Karpas-422 (cell line): ENCODE measurements around the gene NHERF2. TPM values are rescaled to one million over a fixed set of nuclear protein-coding genes. Genes with fewer than 3 reads are reported as not detected.

Source experiments
- DNase-seq: peaks from one replicate; pipeline ENCODE4 v3.0.0-alpha.2; 2015
- H2AFZ ChIP-seq: fragments of 200-600 bp; sonication (generic); 2 replicates; pipeline ENCODE4 v1.6.1; 2014; ENCODE audit warnings: antibody characterized with exemption, low read length, mixed read lengths
- H3K27ac ChIP-seq: fragments of 200-600 bp; sonication (generic); 2 replicates; pipeline ENCODE4 v1.5.1; 2014; ENCODE audit warnings: mild to moderate bottlenecking, low read length, moderate library complexity
- H3K27me3 ChIP-seq: fragments of 200-600 bp; sonication (generic); 2 replicates; pipeline ENCODE4 v1.6.1; 2014; ENCODE audit warnings: low read length, mixed read lengths
- H3K36me3 ChIP-seq: fragments of 200-600 bp; sonication (generic); 2 replicates; pipeline ENCODE4 v1.6.1; 2014; ENCODE audit warnings: low read length, mixed read lengths; ENCODE audit not compliant: insufficient read depth
- H3K4me1 ChIP-seq: fragments of 200-600 bp; sonication (generic); 2 replicates; pipeline ENCODE4 v1.6.1; 2014; ENCODE audit warnings: mild to moderate bottlenecking, low read length, mixed read lengths
- H3K4me2 ChIP-seq: fragments of 200-600 bp; sonication (generic); 2 replicates; pipeline ENCODE4 v1.6.1; 2014; ENCODE audit warnings: low read length, low read depth, mild to moderate bottlenecking; ENCODE audit not compliant: poor library complexity, severe bottlenecking
- H3K4me3 ChIP-seq: fragments of 200-600 bp; sonication (generic); 2 replicates; pipeline ENCODE4 v1.5.1; 2014; ENCODE audit warnings: mild to moderate bottlenecking, antibody characterized with exemption, low read length, mixed read lengths
- H3K79me2 ChIP-seq: fragments of 200-600 bp; sonication (generic); 2 replicates; pipeline ENCODE4 v1.6.1; 2014; ENCODE audit warnings: mild to moderate bottlenecking, low read length, mixed read lengths
- H3K9ac ChIP-seq: fragments of 200-600 bp; sonication (generic); 2 replicates; pipeline ENCODE4 v1.6.0; 2014; ENCODE audit warnings: low read length
- H3K9me2 ChIP-seq: fragments of 200-600 bp; sonication (generic), shearing (Covaris generic); replicated peaks from 2 replicates; pipeline ENCODE4 v1.6.0; 2014; ENCODE audit warnings: mild to moderate bottlenecking, low read length, moderate library complexity; ENCODE audit not compliant: insufficient read depth
- H3K9me3 ChIP-seq: fragments of 300-700, 200-600 bp; sonication (generic); 2 replicates; pipeline ENCODE4 v1.6.1; 2014; ENCODE audit warnings: low read length, mixed read lengths
- H4K20me1 ChIP-seq: fragments of 200-600 bp; sonication (generic); 2 replicates; pipeline ENCODE4 v1.6.1; 2014; ENCODE audit warnings: mild to moderate bottlenecking, antibody characterized with exemption, low read length, low read depth; ENCODE audit not compliant: insufficient read depth
- total RNA-seq: library from RNA; depleted of rRNA; stranded (reverse); fragments of >200 nt; shearing (Covaris generic); gene quantifications from 2 replicates; pipeline ENCODE4 v1.2.3, GENCODE V29; 2014; ENCODE audit warnings: low replicate concordance

Gene NHERF2
- total RNA-seq, 1 experiment from 2014 or later = not detected

GRCh38 chr16:2071454-2072202 is 44.9 kb downstream of the NHERF2 start:
- Histone ChIP-seq H3K9me2 (no peaks in the 10 kb centered on the region), H3K36me3 (no peaks in the 10 kb centered on the region), H3K4me2 (no peak overlapping the region), H2AFZ (no peak overlapping the region), H3K9ac (no peak overlapping the region), H3K27ac (no peak overlapping the region), H4K20me1 (no peaks in the 10 kb centered on the region), H3K9me3 (no peaks in the 10 kb centered on the region), H3K27me3 (no peaks in the 10 kb centered on the region), H3K4me1 (no peaks in the 10 kb centered on the region), H3K79me2 (no peaks in the 10 kb centered on the region), H3K4me3 (no peak overlapping the region)
- DNase-seq = no peak

GRCh38 chr16:2072926-2073325 is 46.2 kb downstream of the NHERF2 start:
- no peak for DNase-seq

GRCh38 chr16:2074071-2074470 is 47.4 kb downstream of the NHERF2 start:
- no peaks in the 10 kb centered on the region for H3K79me2 ChIP-seq
- no peaks in the 10 kb centered on the region for H3K4me1 ChIP-seq
- no peak for DNase-seq
- H2AFZ ChIP-seq = no peak overlapping the region
- no peaks in the 10 kb centered on the region for H3K9me3 ChIP-seq
- H3K9me2 ChIP-seq = no peaks in the 10 kb centered on the region
- no peak overlapping the region for H3K4me2 ChIP-seq
- H3K27ac ChIP-seq = no peak overlapping the region
- H3K4me3 ChIP-seq = no peak overlapping the region
- no peak overlapping the region for H3K9ac ChIP-seq
- no peaks in the 10 kb centered on the region for H3K27me3 ChIP-seq
- no peaks in the 10 kb centered on the region for H4K20me1 ChIP-seq
- H3K36me3 ChIP-seq = no peaks in the 10 kb centered on the region

More at GRCh38 chr16:2072926-2073325, 46.2 kb downstream of the NHERF2 start:
- H2AFZ ChIP-seq = no peak overlapping the region
- H3K4me1 ChIP-seq = no peaks in the 10 kb centered on the region
- H3K9ac ChIP-seq = no peak overlapping the region
- H3K27ac ChIP-seq = no peak overlapping the region
- no peaks in the 10 kb centered on the region for H3K9me3 ChIP-seq
- H3K79me2 ChIP-seq = no peaks in the 10 kb centered on the region
- H3K4me3 ChIP-seq = no peak overlapping the region
- no peaks in the 10 kb centered on the region for H3K27me3 ChIP-seq
- H4K20me1 ChIP-seq = no peaks in the 10 kb centered on the region
- no peaks in the 10 kb centered on the region for H3K9me2 ChIP-seq
- H3K4me2 ChIP-seq = no peak overlapping the region
- H3K36me3 ChIP-seq = no peaks in the 10 kb centered on the region

- Histone ChIP-seq H4K20me1 (no peaks in the 10 kb centered on the region), H3K9ac (no peak overlapping the region), H3K4me2 (no peak overlapping the region), H3K79me2 (no peaks in the 10 kb centered on the region), H3K36me3 (no peaks in the 10 kb centered on the region), H3K27me3 (no peaks in the 10 kb centered on the region), H3K9me2 (no peaks in the 10 kb centered on the region), H3K4me1 (no peaks in the 10 kb centered on the region), H2AFZ (no peak overlapping the region), H3K27ac (no peak overlapping the region), H3K9me3 (no peaks in the 10 kb centered on the region), H3K4me3 (no peak overlapping the region)
- no peak for DNase-seq
Observed at GRCh38 chr16:2075631-2076030, 48.9 kb downstream of the NHERF2 start.

GRCh38 chr16:2076072-2076865 is 49.6 kb downstream of the NHERF2 start:
- H3K4me3 ChIP-seq = no peak overlapping the region
- no peaks in the 10 kb centered on the region for H3K9me3 ChIP-seq
- H4K20me1 ChIP-seq = no peaks in the 10 kb centered on the region
- no peaks in the 10 kb centered on the region for H3K36me3 ChIP-seq
- no peaks in the 10 kb centered on the region for H3K9me2 ChIP-seq
- no peak overlapping the region for H3K9ac ChIP-seq
- H2AFZ ChIP-seq = no peak overlapping the region
- H3K79me2 ChIP-seq = no peaks in the 10 kb centered on the region
- no peak for DNase-seq
- H3K4me2 ChIP-seq = no peak overlapping the region
- H3K27ac ChIP-seq = no peak overlapping the region
- no peaks in the 10 kb centered on the region for H3K4me1 ChIP-seq
- H3K27me3 ChIP-seq = no peaks in the 10 kb centered on the region

- Histone ChIP-seq H3K27ac (no peak overlapping the region), H2AFZ (no peak overlapping the region), H3K4me1 (no peaks in the 10 kb centered on the region), H3K36me3 (no peaks in the 10 kb centered on the region), H3K9me2 (no peaks in the 10 kb centered on the region), H3K79me2 (no peaks in the 10 kb centered on the region), H3K4me3 (no peak overlapping the region), H3K4me2 (no peak overlapping the region), H3K9ac (no peak overlapping the region), H4K20me1 (no peaks in the 10 kb centered on the region), H3K9me3 (no peaks in the 10 kb centered on the region), H3K27me3 (no peaks in the 10 kb centered on the region)
- no peak for DNase-seq
Observed at GRCh38 chr16:2077016-2077415, 50.3 kb downstream of the NHERF2 start.

- H3K4me3 ChIP-seq = no peak overlapping the region
- H3K9me2 ChIP-seq = no peaks in the 10 kb centered on the region
- no peak overlapping the region for H3K9ac ChIP-seq
- H3K36me3 ChIP-seq = no peaks in the 10 kb centered on the region
- H3K4me2 ChIP-seq = no peak overlapping the region
- H2AFZ ChIP-seq = no peak overlapping the region
- no peak for DNase-seq
- H3K9me3 ChIP-seq = no peaks in the 10 kb centered on the region
- H3K27me3 ChIP-seq = no peaks in the 10 kb centered on the region
- H4K20me1 ChIP-seq = no peaks in the 10 kb centered on the region
- H3K79me2 ChIP-seq = no peaks in the 10 kb centered on the region
- H3K4me1 ChIP-seq = no peaks in the 10 kb centered on the region
- no peak overlapping the region for H3K27ac ChIP-seq
Observed at GRCh38 chr16:2077696-2078095, 51.0 kb downstream of the NHERF2 start.

- Histone ChIP-seq H3K79me2 (no peaks in the 10 kb centered on the region), H3K9ac (no peak overlapping the region), H3K4me2 (no peak overlapping the region), H3K4me3 (no peak overlapping the region), H3K9me3 (no peaks in the 10 kb centered on the region), H3K9me2 (no peaks in the 10 kb centered on the region), H2AFZ (no peak overlapping the region), H3K36me3 (no peaks in the 10 kb centered on the region), H3K27me3 (no peaks in the 10 kb centered on the region), H3K27ac (no peak overlapping the region), H4K20me1 (no peaks in the 10 kb centered on the region), H3K4me1 (no peaks in the 10 kb centered on the region)
- no peak for DNase-seq
Observed at GRCh38 chr16:2078096-2078495, 51.4 kb downstream of the NHERF2 start.
